Measurements from ENCODE around the gene ASPM.

- TF ChIP-seq POLR2AphosphoS5 (IDR thresholded peaks at IDR 0.05; ENCODE audit: low read depth) (no peak), CTCF (IDR thresholded peaks at IDR 0.05; ENCODE audit: insufficient read depth, low read length) (no peak)
Observed at GRCh38 chr1:197156692-197157091, 10.2 kb upstream of the ASPM start.
